Epithelial cell of esophagus (primary cell): ENCODE data around the gene PUM1.

Source experiments
- DNase-seq: peaks from one replicate; pipeline ENCODE4 v3.0.0; 2010; ENCODE audit warnings: low read depth
- H3K4me3 ChIP-seq: 2 replicates; pipeline ENCODE4 v1.5.1; 2011; ENCODE audit warnings: mild to moderate bottlenecking, low read length, control low read depth
- TF ChIP-seq, protein P1 (sequence below): IDR thresholded peaks from 2 replicates; pipeline ENCODE4 v1.5.1; 2011; ENCODE audit warnings: low read depth, mild to moderate bottlenecking, low read length, control low read depth, inconsistent platforms; ENCODE audit not compliant: insufficient read depth; ENCODE audit errors: missing control alignments

Gene PUM1

GRCh38 chr1:30971496-30971895 is 94.0 kb downstream of the PUM1 start:
- no peak overlapping the region for H3K4me3 ChIP-seq
- TF ChIP-seq, protein P1, sequence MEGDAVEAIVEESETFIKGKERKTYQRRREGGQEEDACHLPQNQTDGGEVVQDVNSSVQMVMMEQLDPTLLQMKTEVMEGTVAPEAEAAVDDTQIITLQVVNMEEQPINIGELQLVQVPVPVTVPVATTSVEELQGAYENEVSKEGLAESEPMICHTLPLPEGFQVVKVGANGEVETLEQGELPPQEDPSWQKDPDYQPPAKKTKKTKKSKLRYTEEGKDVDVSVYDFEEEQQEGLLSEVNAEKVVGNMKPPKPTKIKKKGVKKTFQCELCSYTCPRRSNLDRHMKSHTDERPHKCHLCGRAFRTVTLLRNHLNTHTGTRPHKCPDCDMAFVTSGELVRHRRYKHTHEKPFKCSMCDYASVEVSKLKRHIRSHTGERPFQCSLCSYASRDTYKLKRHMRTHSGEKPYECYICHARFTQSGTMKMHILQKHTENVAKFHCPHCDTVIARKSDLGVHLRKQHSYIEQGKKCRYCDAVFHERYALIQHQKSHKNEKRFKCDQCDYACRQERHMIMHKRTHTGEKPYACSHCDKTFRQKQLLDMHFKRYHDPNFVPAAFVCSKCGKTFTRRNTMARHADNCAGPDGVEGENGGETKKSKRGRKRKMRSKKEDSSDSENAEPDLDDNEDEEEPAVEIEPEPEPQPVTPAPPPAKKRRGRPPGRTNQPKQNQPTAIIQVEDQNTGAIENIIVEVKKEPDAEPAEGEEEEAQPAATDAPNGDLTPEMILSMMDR, result no peak
- no peak for DNase-seq

GRCh38 chr1:30969903-30970302 is 95.6 kb downstream of the PUM1 start:
- no peak for DNase-seq
- no peak overlapping the region for H3K4me3 ChIP-seq
- TF ChIP-seq, protein P1, result no peak

GRCh38 chr1:30968220-30968971 is 97.1 kb downstream of the PUM1 start:
- TF ChIP-seq, protein P1, result no peak
- peak; percentile 22 for DNase-seq
- H3K4me3 ChIP-seq, result no peak overlapping the region

- peak; percentile 57 for DNase-seq
- TF ChIP-seq, protein P1, result no peak
- H3K4me3 ChIP-seq, result no peak overlapping the region
Measured at GRCh38 chr1:30966690-30967369, 98.7 kb downstream of the PUM1 start.

- TF ChIP-seq, protein P1, result no peak
- no peak overlapping the region for H3K4me3 ChIP-seq
- DNase-seq, result no peak
Measured at GRCh38 chr1:30965924-30966599, 99.5 kb downstream of the PUM1 start.

DNA sequence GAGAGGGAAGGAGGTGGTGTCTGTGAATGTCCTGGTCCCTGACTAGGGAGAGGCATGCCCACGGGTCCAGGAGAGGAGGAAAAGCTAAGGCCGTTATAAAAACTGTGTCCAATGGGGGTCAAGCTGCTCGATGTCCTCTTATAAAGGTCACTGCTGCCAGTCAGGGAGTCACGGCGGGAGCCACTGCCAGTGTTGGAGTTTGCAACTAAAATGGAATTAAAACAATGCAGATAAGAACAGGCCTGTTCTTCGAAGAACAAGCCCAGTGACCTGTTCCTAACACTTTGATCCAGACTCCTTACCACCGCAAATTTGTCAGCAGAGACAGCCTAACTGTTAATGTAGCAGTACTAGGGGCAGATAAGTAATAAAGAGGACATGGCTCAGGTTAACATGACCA is 100.8 kb downstream of the PUM1 start:
- no peak overlapping the region for H3K4me3 ChIP-seq
- TF ChIP-seq, protein P1, result no peak
- no peak for DNase-seq
